Ascending aorta (tissue), 2 donors: ENCODE measurements around the gene SLC1A1. TPM values are rescaled to one million over a fixed set of nuclear protein-coding genes. Genes with fewer than 3 reads are reported as not detected.

Experiments
- DNase-seq, 2 donors: peaks; one replicate each; pipeline ENCODE4 v3.0.0-alpha.2; 2019; ENCODE audit warnings: low spot score in 2 of 2
- H3K27ac ChIP-seq, 2 donors: fragments of 200-600 bp; sonication (generic); one replicate each; pipeline ENCODE4 v1.5.1; 2016 to 2017; ENCODE audit warnings: mild to moderate bottlenecking in 1 of 2
- H3K27me3 ChIP-seq: fragments of 200-600 bp; sonication (generic); one replicate; pipeline ENCODE4 v1.5.1; 2017
- H3K36me3 ChIP-seq, 2 donors: fragments of 200-600 bp; sonication (generic); one replicate each; pipeline ENCODE4 v1.5.1; 2016
- H3K4me1 ChIP-seq, 2 donors: fragments of 200-600 bp; sonication (generic); one replicate each; pipeline ENCODE4 v1.5.1; 2016 to 2017; ENCODE audit warnings: mild to moderate bottlenecking in 1 of 2
- H3K4me3 ChIP-seq, 2 donors: fragments of 200-600 bp; sonication (generic); one replicate each; pipeline ENCODE4 v1.5.1; 2016 to 2017; ENCODE audit warnings: mild to moderate bottlenecking in 1 of 2
- H3K9me3 ChIP-seq, 2 donors: fragments of 200-600 bp; sonication (generic); one replicate each; pipeline ENCODE4 v1.5.1; 2016
- CTCF ChIP-seq, 3 experiments: fragments of 200-600 bp in 2 of 3; fragments of 450-650 bp in 1 of 3; sonication (generic) in 2 of 3; IDR thresholded peaks; one replicate each; pipeline ENCODE4 v1.5.1; 2016 to 2019; ENCODE audit warnings: antibody characterized with exemption in 3 of 3, mild to moderate bottlenecking in 1 of 3, moderate library complexity in 1 of 3
- intact Hi-C: fragments of 100-400 bp; cut with DNase I; formaldehyde crosslinking; loops from one replicate; pipeline ENCODE4 v1.15.1; 2023
- total RNA-seq: library from RNA; depleted of rRNA; stranded (reverse); fragments of >200 nt; gene quantifications from one replicate; pipeline ENCODE4 v1.1.0, GENCODE V29; 2016

Gene SLC1A1
- total RNA-seq, 1 donor from 2014 or later, result 6.5 TPM

- no peak for DNase-seq
- Histone ChIP-seq H3K4me1 (no peaks in the 10 kb centered on the region), H3K4me3 (no peak overlapping the region), H3K27ac (no peak overlapping the region), H3K9me3 (no peaks in the 10 kb centered on the region), H3K36me3 (no peaks in the 10 kb centered on the region), H3K27me3 (no peaks in the 10 kb centered on the region)
- no peak for TF ChIP-seq CTCF (IDR thresholded peaks at IDR 0.05)
- intact Hi-C loops, result no loop called here
Measured at GRCh38 chr9:4508907-4509589, 18.8 kb downstream of the SLC1A1 start.

- Histone ChIP-seq H3K4me1 (no peaks in the 10 kb centered on the region), H3K4me3 (no peak overlapping the region), H3K36me3 (no peaks in the 10 kb centered on the region), H3K9me3 (no peaks in the 10 kb centered on the region), H3K27me3 (no peaks in the 10 kb centered on the region), H3K27ac (no peak overlapping the region)
- TF ChIP-seq CTCF (IDR thresholded peaks at IDR 0.05), result no peak
- DNase-seq, result no peak
- intact Hi-C loops, result no loop called here
Measured at GRCh38 chr9:4509590-4509984, 19.3 kb downstream of the SLC1A1 start.

GRCh38 chr9:4510546-4511322 lies 20.5 kb downstream of the SLC1A1 start:
- DNase-seq, result no peak
- Histone ChIP-seq H3K27me3 (no peaks in the 10 kb centered on the region), H3K4me1 (no peaks in the 10 kb centered on the region), H3K27ac (no peak overlapping the region), H3K4me3 (no peak overlapping the region), H3K36me3 (no peaks in the 10 kb centered on the region), H3K9me3 (no peaks in the 10 kb centered on the region)
- intact Hi-C loops, result no loop called here
- no peak for TF ChIP-seq CTCF (IDR thresholded peaks at IDR 0.05)

- Histone ChIP-seq H3K4me1 (no peaks in the 10 kb centered on the region), H3K36me3 (no peaks in the 10 kb centered on the region), H3K9me3 (no peaks in the 10 kb centered on the region), H3K27ac (no peak overlapping the region), H3K4me3 (no peak overlapping the region), H3K27me3 (no peaks in the 10 kb centered on the region)
- no peak for TF ChIP-seq CTCF (IDR thresholded peaks at IDR 0.05)
- no peak for DNase-seq
- intact Hi-C loops, result no loop called here
Measured at GRCh38 chr9:4514252-4515128, 24.2 kb downstream of the SLC1A1 start.

- H3K9me3 ChIP-seq, result no peaks in the 10 kb centered on the region
- intact Hi-C loops, result no loop called here
- no peak for TF ChIP-seq CTCF (IDR thresholded peaks at IDR 0.05)
- H3K27ac ChIP-seq, result no peak overlapping the region
- H3K36me3 ChIP-seq, result no peaks in the 10 kb centered on the region
- H3K27me3 ChIP-seq, result no peaks in the 10 kb centered on the region
- DNase-seq, result no peak
- H3K4me1 ChIP-seq, result no peaks in the 10 kb centered on the region
- no peak overlapping the region for H3K4me3 ChIP-seq
Measured at GRCh38 chr9:4515958-4516375, 25.7 kb downstream of the SLC1A1 start.
